Measurements from ENCODE around the gene ATP6V0D1. TPM values are rescaled to one million over a fixed set of nuclear protein-coding genes. Genes with fewer than 3 reads are reported as not detected.
A peak's percentile ranks its signal among the peaks of the same experiment; 100 is the strongest.

Gene ATP6V0D1
- total RNA-seq, 2 experiments from 2014 or later = 41.8 to 48.8 TPM

- POLR2A ChIA-PET = no interaction called here
- ATAC-seq (ENCODE audit: low read depth) = no peak
- no peak overlapping the region for H3K4me3 Mint-ChIP-seq
- peaks cover 12% of the 10 kb centered on the region for H3K27me3 Mint-ChIP-seq
- no peak overlapping the region for H3K27ac Mint-ChIP-seq
- H3K4me1 Mint-ChIP-seq = peaks cover 2% of the 10 kb centered on the region
- DNase-seq = no peak
- H3K36me3 Mint-ChIP-seq = no peaks in the 10 kb centered on the region
- H3K9me3 Mint-ChIP-seq = no peaks in the 10 kb centered on the region
These were observed 74.6 kb downstream of the ATP6V0D1 start for GRCh38 chr16:67406111-67406971.

DNA sequence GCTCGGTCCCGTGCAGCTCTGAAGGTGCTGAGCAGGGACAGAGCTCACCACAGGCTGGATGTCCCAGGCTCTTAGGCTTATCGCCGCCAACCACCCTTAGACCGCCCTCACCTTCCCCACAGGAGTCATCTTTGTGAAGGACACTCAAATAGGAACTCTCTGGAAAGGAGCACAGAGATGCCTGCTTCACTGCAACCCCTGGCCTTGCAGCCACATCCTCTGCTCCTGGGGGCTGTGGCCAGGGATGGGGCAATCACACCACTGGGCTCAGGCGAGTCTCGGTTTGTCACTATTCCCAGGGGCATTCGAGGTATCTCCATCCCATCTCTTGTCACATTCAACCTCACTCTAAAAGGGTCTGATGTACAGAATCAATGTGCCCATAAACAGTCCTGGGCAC, 75.6 kb downstream of the ATP6V0D1 start:
- no peak for DNase-seq
- H3K27ac Mint-ChIP-seq = no peak overlapping the region

DNA sequence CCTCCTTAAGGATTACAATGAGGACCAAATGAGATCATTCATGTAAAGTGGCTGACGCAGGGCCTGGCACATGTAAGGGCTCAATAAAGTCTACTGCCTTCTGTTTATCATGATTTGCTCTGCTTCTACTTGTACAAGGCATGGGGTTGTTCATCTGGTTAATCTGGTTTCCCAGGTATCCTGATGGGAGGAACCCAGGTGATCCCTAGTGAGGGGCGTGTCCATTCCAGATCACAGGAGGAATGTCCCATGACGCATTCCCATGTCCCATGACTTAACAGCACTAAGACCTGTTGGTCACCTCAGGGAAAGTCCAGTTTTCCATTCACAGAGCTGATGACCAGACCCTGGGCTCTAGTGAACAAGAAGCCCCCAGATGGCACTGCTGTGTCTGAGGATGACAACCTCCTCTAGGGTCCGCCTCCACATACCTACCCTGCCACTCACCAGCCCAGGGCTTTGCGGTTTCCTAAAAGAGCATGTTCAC, 76.2 kb downstream of the ATP6V0D1 start:
- no peaks in the 10 kb centered on the region for H3K9me3 Mint-ChIP-seq
- H3K4me1 Mint-ChIP-seq = peaks cover 2% of the 10 kb centered on the region
- POLR2A ChIA-PET = no interaction called here
- H3K27ac Mint-ChIP-seq = no peak overlapping the region
- DNase-seq (no peak), ATAC-seq (ENCODE audit: low read depth) (no peak)
- no peak overlapping the region for H3K4me3 Mint-ChIP-seq
- peaks cover 11% of the 10 kb centered on the region for H3K27me3 Mint-ChIP-seq
- H3K36me3 Mint-ChIP-seq = no peaks in the 10 kb centered on the region

More for the DNA sequence above, 75.6 kb downstream of the ATP6V0D1 start:
- Mint-ChIP-seq H3K27me3 (peaks cover 11% of the 10 kb centered on the region), H3K4me3 (no peak overlapping the region), H3K9me3 (no peaks in the 10 kb centered on the region), H3K4me1 (peaks cover 2% of the 10 kb centered on the region), H3K36me3 (no peaks in the 10 kb centered on the region)
- POLR2A ChIA-PET = no interaction called here
- no peak for ATAC-seq (ENCODE audit: low read depth)

DNA sequence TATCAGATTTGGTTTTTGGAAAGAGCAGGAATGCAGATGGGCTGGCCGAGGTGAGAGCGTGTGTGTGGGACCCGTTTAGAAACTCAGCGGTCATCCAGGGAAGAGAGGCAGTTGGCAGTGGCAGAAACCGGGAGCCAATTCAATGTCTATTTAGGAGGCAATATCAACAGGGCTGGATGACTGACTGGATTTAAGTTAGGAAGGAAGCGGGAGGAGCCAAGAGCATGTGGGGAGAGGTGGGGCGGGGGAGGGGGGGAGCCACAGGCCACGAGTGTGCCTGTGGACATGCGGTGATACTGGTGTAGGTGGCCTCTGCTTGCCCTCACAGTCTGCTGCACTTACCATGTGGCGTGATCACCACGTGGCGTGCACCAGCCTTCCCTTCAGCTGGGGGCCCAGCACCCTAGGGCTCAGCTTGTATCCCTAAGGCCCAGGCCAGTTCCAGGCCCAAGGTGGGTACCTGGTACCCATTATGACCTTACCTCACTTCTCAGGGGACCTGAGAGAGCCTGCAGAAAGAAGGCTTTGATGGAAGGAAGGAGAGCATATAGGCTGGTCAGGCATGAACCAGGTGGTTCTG, 76.9 kb downstream of the ATP6V0D1 start:
- no peak for DNase-seq
- H3K4me1 Mint-ChIP-seq = peaks cover 2% of the 10 kb centered on the region
- POLR2A ChIA-PET = no interaction called here
- no peak overlapping the region for H3K27ac Mint-ChIP-seq
- H3K4me3 Mint-ChIP-seq = no peak overlapping the region
- H3K36me3 Mint-ChIP-seq = no peaks in the 10 kb centered on the region
- no peaks in the 10 kb centered on the region for H3K9me3 Mint-ChIP-seq
- no peak for ATAC-seq (ENCODE audit: low read depth)
- H3K27me3 Mint-ChIP-seq = peaks cover 11% of the 10 kb centered on the region

DNA sequence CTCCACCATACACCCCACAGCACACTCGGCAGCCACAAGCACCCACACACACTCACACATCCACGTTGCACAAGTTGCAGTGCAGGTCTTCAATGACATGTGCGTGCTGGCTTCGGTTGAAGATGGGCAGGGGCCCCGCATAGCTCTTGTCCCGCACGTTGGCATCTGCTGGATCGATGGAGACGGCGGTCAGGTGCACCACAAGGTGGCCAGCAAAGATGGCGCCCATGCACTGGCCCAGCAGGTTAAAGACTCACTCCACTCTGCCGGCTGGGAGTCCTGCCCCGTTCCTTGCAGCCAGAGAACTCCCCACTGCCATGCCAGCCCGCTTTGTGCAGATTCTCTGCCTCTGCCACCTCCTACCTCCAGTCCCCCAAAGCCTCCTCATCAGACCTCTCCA, 80.1 kb downstream of the ATP6V0D1 start:
- no peaks in the 10 kb centered on the region for H3K9me3 Mint-ChIP-seq
- peaks cover 2% of the 10 kb centered on the region for H3K4me1 Mint-ChIP-seq
- H3K27me3 Mint-ChIP-seq = peaks cover 13% of the 10 kb centered on the region
- H3K4me3 Mint-ChIP-seq = no peak overlapping the region
- no peaks in the 10 kb centered on the region for H3K36me3 Mint-ChIP-seq
- POLR2A ChIA-PET = no interaction called here
- no peak for DNase-seq
- ATAC-seq (ENCODE audit: low read depth) = no peak
- H3K27ac Mint-ChIP-seq = no peak overlapping the region

DNA sequence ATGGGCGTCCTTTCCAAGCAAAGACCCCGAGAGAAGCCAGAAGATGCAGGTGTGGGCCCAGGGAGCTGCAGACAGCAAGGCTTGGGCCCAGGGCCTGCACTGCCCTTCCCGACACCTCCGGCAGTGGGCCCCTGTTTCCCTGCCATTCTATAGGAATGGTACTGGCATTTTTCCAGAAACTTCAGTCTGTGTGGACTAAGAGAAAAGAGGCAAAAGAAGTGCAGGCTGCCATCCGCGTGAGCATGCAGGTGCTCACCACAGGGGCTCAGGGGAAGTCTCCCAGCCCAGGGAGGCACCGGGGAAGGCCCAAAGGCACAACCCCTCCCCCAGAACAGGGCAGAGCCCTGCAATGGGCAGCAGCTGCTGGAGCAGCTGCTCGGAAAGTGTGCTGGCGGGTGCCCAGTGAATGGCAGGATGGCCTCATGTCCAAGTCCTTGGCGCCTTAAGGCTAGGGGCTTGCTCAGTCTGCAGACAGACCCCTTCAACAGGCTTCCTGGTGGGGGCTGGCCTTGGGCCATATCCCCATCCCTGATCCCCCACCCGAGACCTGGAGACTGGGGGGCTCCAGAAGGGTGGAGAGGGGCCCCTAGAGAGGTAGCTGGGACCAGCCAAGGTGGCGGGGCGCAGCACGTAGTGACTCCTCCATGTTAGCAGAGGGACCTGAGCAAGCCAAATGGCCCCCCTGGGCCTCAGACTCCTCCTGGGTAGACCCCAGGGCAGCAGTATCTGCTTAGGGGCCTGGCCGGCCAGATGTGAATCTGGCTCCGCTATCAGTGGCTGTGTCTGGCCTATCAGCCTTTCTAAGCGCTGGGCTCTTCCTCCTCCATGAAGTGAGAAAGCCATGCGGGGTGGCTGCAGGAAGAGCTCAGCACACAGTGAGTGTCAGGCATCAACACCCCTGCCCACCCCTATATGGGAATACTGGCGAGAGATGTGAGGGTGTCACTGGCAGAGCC, 80.9 kb downstream of the ATP6V0D1 start:
- ATAC-seq (ENCODE audit: low read depth) = no peak

DNA sequence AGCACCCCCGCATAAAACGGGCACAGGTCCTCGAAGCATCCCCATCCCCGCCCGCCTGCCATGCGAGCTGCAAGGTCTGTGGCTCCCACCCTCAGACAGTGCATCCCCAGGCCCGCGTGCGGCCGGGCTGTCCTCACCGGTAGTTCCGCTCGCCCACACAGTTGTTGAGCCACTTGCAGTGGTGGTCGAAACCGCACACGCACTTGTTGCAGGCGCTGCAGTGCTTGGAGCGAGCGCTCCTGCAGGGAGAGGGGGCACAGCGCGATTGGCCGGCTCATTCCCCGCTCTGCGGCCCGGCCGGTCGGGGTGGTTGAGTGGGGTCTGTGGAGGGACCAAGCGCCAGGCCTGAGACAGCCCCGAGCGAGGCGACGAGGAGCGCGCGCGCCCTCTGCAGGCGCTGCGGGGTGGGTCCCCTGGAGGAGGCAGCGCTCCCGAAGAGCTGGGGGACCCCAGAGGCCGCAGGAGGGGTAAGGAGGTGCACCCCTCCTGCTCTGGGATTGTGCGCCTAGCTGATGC, 81.7 kb downstream of the ATP6V0D1 start:
- POLR2A ChIA-PET = no interaction called here
- Mint-ChIP-seq H3K4me1 (peaks cover 2% of the 10 kb centered on the region), H3K4me3 (no peak overlapping the region), H3K27me3 (peaks cover 25% of the 10 kb centered on the region), H3K9me3 (no peaks in the 10 kb centered on the region), H3K27ac (no peak overlapping the region), H3K36me3 (no peaks in the 10 kb centered on the region)
- DNase-seq = peak; percentile 77
- peak; percentile 80 for ATAC-seq (ENCODE audit: low read depth)

More for the DNA sequence above, 80.9 kb downstream of the ATP6V0D1 start:
- Mint-ChIP-seq H3K36me3 (no peaks in the 10 kb centered on the region), H3K4me1 (peaks cover 2% of the 10 kb centered on the region), H3K27ac (no peak overlapping the region), H3K9me3 (no peaks in the 10 kb centered on the region), H3K4me3 (no peak overlapping the region), H3K27me3 (peaks cover 21% of the 10 kb centered on the region)
- POLR2A ChIA-PET = no interaction called here
- DNase-seq = no peak

DNA sequence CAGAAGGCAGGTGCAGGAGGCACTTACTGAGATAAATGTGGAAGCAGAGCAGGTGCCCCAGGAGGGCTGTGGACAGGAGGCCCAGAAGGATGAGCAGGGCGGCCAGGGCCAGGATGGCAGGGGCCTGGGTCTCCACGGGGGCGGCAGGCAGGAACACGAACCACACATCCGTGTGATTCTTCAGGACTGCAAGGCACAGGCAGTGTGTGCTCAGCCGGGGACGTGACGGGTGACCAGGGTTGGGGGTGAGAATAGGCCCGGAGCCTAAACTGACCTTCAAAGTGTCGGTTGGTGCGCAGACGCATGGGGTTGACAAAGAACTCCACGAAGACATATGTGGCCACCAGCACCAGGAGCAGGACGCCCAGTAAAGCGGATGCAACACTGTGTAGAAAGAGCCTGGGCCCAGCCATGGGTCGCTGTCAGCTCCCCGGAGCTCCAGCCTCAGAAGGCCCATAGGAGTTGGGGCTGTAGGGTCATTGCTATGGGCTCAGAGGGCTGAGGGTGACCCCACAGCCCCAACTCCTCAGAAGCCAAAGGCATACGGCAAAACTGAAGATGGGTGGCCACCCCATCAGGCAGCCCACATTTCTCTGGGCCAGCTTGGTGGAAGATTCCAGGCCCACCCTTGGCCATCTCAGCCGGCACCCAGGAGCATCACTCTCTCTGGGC, 82.3 kb downstream of the ATP6V0D1 start:
- POLR2A ChIA-PET = no interaction called here
- no peak for ATAC-seq (ENCODE audit: low read depth)
- H3K36me3 Mint-ChIP-seq = no peaks in the 10 kb centered on the region
- no peak overlapping the region for H3K4me3 Mint-ChIP-seq
- no peaks in the 10 kb centered on the region for H3K9me3 Mint-ChIP-seq
- H3K27me3 Mint-ChIP-seq = peaks cover 31% of the 10 kb centered on the region
- H3K4me1 Mint-ChIP-seq = peaks cover 4% of the 10 kb centered on the region
- DNase-seq = no peak
- H3K27ac Mint-ChIP-seq = no peak overlapping the region

DNA sequence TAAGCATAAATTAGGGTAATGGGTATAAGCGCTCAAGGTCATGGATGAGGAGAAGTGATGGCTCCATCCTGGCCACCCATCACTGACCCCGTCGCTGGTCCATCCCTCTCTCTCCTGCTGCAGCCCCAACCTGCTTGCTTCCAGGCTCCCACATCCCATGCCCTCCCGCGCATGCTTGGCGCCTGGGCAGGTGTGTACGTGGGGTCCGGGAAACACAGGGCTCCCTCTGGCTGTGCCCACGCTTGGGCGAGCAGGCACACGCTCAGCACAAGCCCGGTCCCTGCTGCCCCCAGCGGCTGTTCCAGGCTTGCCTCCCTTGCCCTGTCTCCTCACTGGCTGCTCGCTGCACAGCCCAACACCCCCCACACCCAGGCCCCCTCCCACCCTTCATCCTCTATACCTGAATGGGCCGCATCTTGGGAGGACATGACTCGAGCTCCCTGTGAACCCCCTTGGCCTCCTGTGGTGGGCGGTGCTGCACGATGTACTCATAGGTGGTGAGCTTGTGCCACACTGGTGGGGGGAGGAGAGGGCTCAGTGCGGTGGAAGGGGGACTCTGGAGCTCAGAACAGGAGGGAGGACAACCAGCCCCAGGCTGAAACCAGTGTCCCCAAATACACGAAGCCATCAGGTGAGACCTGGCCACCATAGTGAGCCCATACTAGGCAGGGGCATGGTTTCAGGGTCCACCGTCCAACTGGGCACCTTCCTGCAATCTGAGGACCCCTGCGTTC, 83.0 kb downstream of the ATP6V0D1 start:
- H3K27me3 Mint-ChIP-seq = peaks cover 30% of the 10 kb centered on the region
- DNase-seq = no peak
- H3K4me3 Mint-ChIP-seq = no peak overlapping the region
- ATAC-seq (ENCODE audit: low read depth) = no peak
- POLR2A ChIA-PET = no interaction called here
- no peaks in the 10 kb centered on the region for H3K36me3 Mint-ChIP-seq
- peaks cover 4% of the 10 kb centered on the region for H3K4me1 Mint-ChIP-seq
- H3K9me3 Mint-ChIP-seq = no peaks in the 10 kb centered on the region
- no peak overlapping the region for H3K27ac Mint-ChIP-seq

- H3K4me3 Mint-ChIP-seq = no peak overlapping the region
These were observed 83.7 kb downstream of the ATP6V0D1 start for GRCh38 chr16:67397036-67397801.

GRCh38 chr16:67396159-67397035, 84.6 kb downstream of the ATP6V0D1 start:
- DNase-seq = no peak
- peaks cover 4% of the 10 kb centered on the region for H3K4me1 Mint-ChIP-seq
- H3K36me3 Mint-ChIP-seq = no peaks in the 10 kb centered on the region
- POLR2A ChIA-PET = no interaction called here
- ATAC-seq (ENCODE audit: low read depth) = no peak
- H3K9me3 Mint-ChIP-seq = no peaks in the 10 kb centered on the region
- no peak overlapping the region for H3K27ac Mint-ChIP-seq
- no peak overlapping the region for H3K4me3 Mint-ChIP-seq
- H3K27me3 Mint-ChIP-seq = peaks cover 31% of the 10 kb centered on the region

More at GRCh38 chr16:67397036-67397801, 83.7 kb downstream of the ATP6V0D1 start:
- peaks cover 29% of the 10 kb centered on the region for H3K27me3 Mint-ChIP-seq
- no peaks in the 10 kb centered on the region for H3K9me3 Mint-ChIP-seq
- H3K36me3 Mint-ChIP-seq = no peaks in the 10 kb centered on the region
- H3K4me1 Mint-ChIP-seq = peaks cover 4% of the 10 kb centered on the region
- ATAC-seq (ENCODE audit: low read depth) (no peak), DNase-seq (no peak)
- no peak overlapping the region for H3K27ac Mint-ChIP-seq
- POLR2A ChIA-PET = no interaction called here
